ENCODE measurements around the gene HEXD.
"Not testable (repeated sequence)": the region's sequence is repeated elsewhere in the genome, so short reads cannot be mapped to it uniquely, and the experiment has no call there.

The HEXD gene

GRCh38 chr17:82381703-82382009 is 36.5 kb upstream of the HEXD start:
- not testable (repeated sequence) for DNase-seq

GRCh38 chr17:82382220-82382932 is 35.8 kb upstream of the HEXD start:
- not testable (repeated sequence) for H2BK120ac ChIP-seq (ENCODE audit: low read depth, low read length); H2BK5ac ChIP-seq (ENCODE audit: low read length); H3K4me2 ChIP-seq (ENCODE audit: low read length); H3K79me2 ChIP-seq (ENCODE audit: control insufficient read depth, insufficient read depth, low read length); H3K36me3 ChIP-seq (ENCODE audit: control insufficient read depth, insufficient read depth, low read length); H3K9ac ChIP-seq (ENCODE audit: low read length); H3K4ac ChIP-seq (ENCODE audit: low read depth, low read length); H3K79me1 ChIP-seq (ENCODE audit: low read length); H3K4me3 ChIP-seq (ENCODE audit: low read length); H3K27ac ChIP-seq (ENCODE audit: low read depth, low read length); H2BK15ac ChIP-seq (replicated peaks; ENCODE audit: low read depth); H4K5ac ChIP-seq (ENCODE audit: low read length); H3K18ac ChIP-seq (ENCODE audit: low read length); H3K27me3 ChIP-seq (ENCODE audit: insufficient read depth, low read length, poor library complexity); H3K4me1 ChIP-seq (ENCODE audit: control insufficient read depth, low read depth, low read length); H4K8ac ChIP-seq (ENCODE audit: low read depth, low read length); H2AK5ac ChIP-seq (ENCODE audit: low read length); DNase-seq; H3K23ac ChIP-seq (ENCODE audit: low read length); H3K56ac ChIP-seq (ENCODE audit: low read length)
- WGBS (ENCODE audit: extremely low coverage, insufficient coverage, low lambda C conversion rate), result no CpG with 5 or more reads among the region's 21 CpGs

More at GRCh38 chr17:82381703-82382009, 36.5 kb upstream of the HEXD start:
- not testable (repeated sequence) for H2BK120ac ChIP-seq (ENCODE audit: low read depth, low read length); H3K4ac ChIP-seq (ENCODE audit: low read depth, low read length); H3K27me3 ChIP-seq (ENCODE audit: insufficient read depth, low read length, poor library complexity); H2BK5ac ChIP-seq (ENCODE audit: low read length); H3K79me2 ChIP-seq (ENCODE audit: control insufficient read depth, insufficient read depth, low read length); H3K36me3 ChIP-seq (ENCODE audit: control insufficient read depth, insufficient read depth, low read length); H3K23ac ChIP-seq (ENCODE audit: low read length); H3K18ac ChIP-seq (ENCODE audit: low read length); H2BK15ac ChIP-seq (replicated peaks; ENCODE audit: low read depth); H2AK5ac ChIP-seq (ENCODE audit: low read length); H4K5ac ChIP-seq (ENCODE audit: low read length); H3K56ac ChIP-seq (ENCODE audit: low read length); H3K27ac ChIP-seq (ENCODE audit: low read depth, low read length); H3K9ac ChIP-seq (ENCODE audit: low read length); H3K79me1 ChIP-seq (ENCODE audit: low read length); H3K4me3 ChIP-seq (ENCODE audit: low read length); H3K4me2 ChIP-seq (ENCODE audit: low read length); H4K8ac ChIP-seq (ENCODE audit: low read depth, low read length); H3K4me1 ChIP-seq (ENCODE audit: control insufficient read depth, low read depth, low read length)
- no CpG with 5 or more reads among the region's 10 CpGs for WGBS (ENCODE audit: extremely low coverage, insufficient coverage, low lambda C conversion rate)

GRCh38 chr17:82382933-82383255 is 35.3 kb upstream of the HEXD start:
- Histone ChIP-seq H3K4ac (ENCODE audit: low read depth, low read length) (no peak overlapping the region), H3K4me1 (ENCODE audit: control insufficient read depth, low read depth, low read length) (no peaks in the 10 kb centered on the region), H4K5ac (ENCODE audit: low read length) (no peak overlapping the region), H2BK120ac (ENCODE audit: low read depth, low read length) (no peak overlapping the region), H3K18ac (ENCODE audit: low read length) (no peak overlapping the region), H3K4me3 (ENCODE audit: low read length) (no peak overlapping the region), H2AK5ac (ENCODE audit: low read length) (no peak overlapping the region), H4K8ac (ENCODE audit: low read depth, low read length) (no peak overlapping the region), H2BK5ac (ENCODE audit: low read length) (no peak overlapping the region), H3K56ac (ENCODE audit: low read length) (no peak overlapping the region), H3K9ac (ENCODE audit: low read length) (no peak overlapping the region), H3K4me2 (ENCODE audit: low read length) (no peak overlapping the region), H3K36me3 (ENCODE audit: control insufficient read depth, insufficient read depth, low read length) (no peaks in the 10 kb centered on the region), H3K27me3 (ENCODE audit: insufficient read depth, low read length, poor library complexity) (no peaks in the 10 kb centered on the region), H3K23ac (ENCODE audit: low read length) (no peak overlapping the region), H2BK15ac (replicated peaks; ENCODE audit: low read depth) (no peak overlapping the region), H3K79me2 (ENCODE audit: control insufficient read depth, insufficient read depth, low read length) (no peaks in the 10 kb centered on the region), H3K79me1 (ENCODE audit: low read length) (no peaks in the 10 kb centered on the region), H3K27ac (ENCODE audit: low read depth, low read length) (no peak overlapping the region)
- WGBS (ENCODE audit: extremely low coverage, insufficient coverage, low lambda C conversion rate), result no CpG with 5 or more reads among the region's 11 CpGs
- no peak for DNase-seq

- no peak overlapping the region for H2AK5ac ChIP-seq (ENCODE audit: low read length)
- no peak overlapping the region for H2BK5ac ChIP-seq (ENCODE audit: low read length)
- H4K5ac ChIP-seq (ENCODE audit: low read length), result no peak overlapping the region
- no peak overlapping the region for H3K27ac ChIP-seq (ENCODE audit: low read depth, low read length)
- no peak overlapping the region for H3K56ac ChIP-seq (ENCODE audit: low read length)
- no peak overlapping the region for H2BK120ac ChIP-seq (ENCODE audit: low read depth, low read length)
- H2BK15ac ChIP-seq (replicated peaks; ENCODE audit: low read depth), result no peak overlapping the region
- H3K4me1 ChIP-seq (ENCODE audit: control insufficient read depth, low read depth, low read length), result no peaks in the 10 kb centered on the region
- no peak overlapping the region for H3K4me3 ChIP-seq (ENCODE audit: low read length)
- H3K4ac ChIP-seq (ENCODE audit: low read depth, low read length), result no peak overlapping the region
- no peaks in the 10 kb centered on the region for H3K27me3 ChIP-seq (ENCODE audit: insufficient read depth, low read length, poor library complexity)
- no peaks in the 10 kb centered on the region for H3K79me1 ChIP-seq (ENCODE audit: low read length)
- no peaks in the 10 kb centered on the region for H3K79me2 ChIP-seq (ENCODE audit: control insufficient read depth, insufficient read depth, low read length)
- no peak overlapping the region for H4K8ac ChIP-seq (ENCODE audit: low read depth, low read length)
- DNase-seq, result no peak
- no peak overlapping the region for H3K23ac ChIP-seq (ENCODE audit: low read length)
- no CpG with 5 or more reads among the region's 18 CpGs for WGBS (ENCODE audit: extremely low coverage, insufficient coverage, low lambda C conversion rate)
- no peak overlapping the region for H3K18ac ChIP-seq (ENCODE audit: low read length)
- no peaks in the 10 kb centered on the region for H3K36me3 ChIP-seq (ENCODE audit: control insufficient read depth, insufficient read depth, low read length)
- H3K4me2 ChIP-seq (ENCODE audit: low read length), result no peak overlapping the region
- H3K9ac ChIP-seq (ENCODE audit: low read length), result no peak overlapping the region
Measured at GRCh38 chr17:82383411-82383810, 34.7 kb upstream of the HEXD start.

GRCh38 chr17:82384051-82384729 is 34.0 kb upstream of the HEXD start:
- Histone ChIP-seq H3K4ac (ENCODE audit: low read depth, low read length) (no peak overlapping the region), H3K9ac (ENCODE audit: low read length) (no peak overlapping the region), H3K4me2 (ENCODE audit: low read length) (no peak overlapping the region), H4K8ac (ENCODE audit: low read depth, low read length) (no peak overlapping the region), H3K18ac (ENCODE audit: low read length) (no peak overlapping the region), H3K56ac (ENCODE audit: low read length) (no peak overlapping the region), H2AK5ac (ENCODE audit: low read length) (no peak overlapping the region), H3K4me3 (ENCODE audit: low read length) (no peak overlapping the region), H3K36me3 (ENCODE audit: control insufficient read depth, insufficient read depth, low read length) (no peaks in the 10 kb centered on the region), H3K79me1 (ENCODE audit: low read length) (no peaks in the 10 kb centered on the region), H2BK5ac (ENCODE audit: low read length) (no peak overlapping the region), H3K27ac (ENCODE audit: low read depth, low read length) (no peak overlapping the region), H3K27me3 (ENCODE audit: insufficient read depth, low read length, poor library complexity) (no peaks in the 10 kb centered on the region), H3K4me1 (ENCODE audit: control insufficient read depth, low read depth, low read length) (no peaks in the 10 kb centered on the region), H3K23ac (ENCODE audit: low read length) (no peak overlapping the region), H2BK120ac (ENCODE audit: low read depth, low read length) (no peak overlapping the region), H4K5ac (ENCODE audit: low read length) (no peak overlapping the region), H2BK15ac (replicated peaks; ENCODE audit: low read depth) (no peak overlapping the region), H3K79me2 (ENCODE audit: control insufficient read depth, insufficient read depth, low read length) (no peaks in the 10 kb centered on the region)
- no peak for DNase-seq
- no CpG with 5 or more reads among the region's 22 CpGs for WGBS (ENCODE audit: extremely low coverage, insufficient coverage, low lambda C conversion rate)

All from mesendoderm (in vitro differentiated cells).